IMR-90 (cell line): ENCODE data around the gene RGS10. TPM values are rescaled to one million over a fixed set of nuclear protein-coding genes. Genes with fewer than 3 reads are reported as not detected.

Experiments used
- ATAC-seq: fragments of 200-7000 bp; cut with Tn5 transposase; 2 replicates; pipeline ENCODE4 v1.9.1; 2020; ENCODE audit warnings: low read depth, mild to moderate bottlenecking, moderate library complexity
- BruUV-seq: library from RNA; stranded (reverse); fragments of 400-500 nt; replicated peaks from 2 replicates; lab custom pipeline; 2021; lab: Mats Ljungman, UMichigan
- CTCF ChIA-PET: fragments of 300-600 bp; formaldehyde crosslinking; extraction: SDS; loops from one replicate; lab custom pipeline; 2021; ENCODE audit warnings: antibody characterized with exemption; lab: Yijun Ruan, JAX
- POLR2A ChIA-PET: fragments of 300-600 bp; sonication (Branson Sonifier 250); formaldehyde crosslinking; loops from one replicate; lab custom pipeline; 2022; ENCODE audit warnings: antibody characterized with exemption; ENCODE audit not compliant: unreplicated experiment; lab: Charles Lee
- DNase-seq: peaks from one replicate; pipeline ENCODE4 v3.0.0; 2013
- H2AFZ ChIP-seq: replicated peaks from 2 replicates; pipeline ENCODE3; 2013; ENCODE audit warnings: low read length, mild to moderate bottlenecking; ENCODE audit not compliant: poor library complexity
- H2AK5ac ChIP-seq: 2 replicates; pipeline ENCODE4 v1.6.1; 2013; ENCODE audit warnings: low read depth, low read length, inconsistent platforms
- H2AK9ac ChIP-seq: replicated peaks from 2 replicates; pipeline ENCODE3; 2013; ENCODE audit warnings: mild to moderate bottlenecking, low read depth, low read length, moderate library complexity; ENCODE audit not compliant: poor library complexity
- H2BK120ac ChIP-seq: 2 replicates; pipeline ENCODE4 v1.6.1; 2013; ENCODE audit warnings: low read depth, low read length, inconsistent platforms
- H2BK15ac ChIP-seq: 3 replicates; pipeline ENCODE4 v1.6.1; 2013; ENCODE audit warnings: low read depth, low read length, inconsistent platforms
- H2BK20ac ChIP-seq: 2 replicates; pipeline ENCODE4 v1.6.1; 2013; ENCODE audit warnings: low read depth, mild to moderate bottlenecking, inconsistent platforms, low read length, moderate library complexity
- H2BK5ac ChIP-seq: 2 replicates; pipeline ENCODE4 v1.6.1; 2013; ENCODE audit warnings: mild to moderate bottlenecking, low read depth, low read length, inconsistent platforms; ENCODE audit not compliant: poor library complexity, severe bottlenecking
- H3K14ac ChIP-seq: replicated peaks from 2 replicates; pipeline ENCODE4 v1.6.1; 2013; ENCODE audit warnings: low read depth, low read length, inconsistent platforms
- H3K18ac ChIP-seq: 2 replicates; pipeline ENCODE4 v1.6.1; 2013; ENCODE audit warnings: low read depth, low read length, control low read depth
- H3K23ac ChIP-seq: 2 replicates; pipeline ENCODE4 v1.6.1; 2013; ENCODE audit warnings: low read depth, low read length, inconsistent platforms
- H3K27ac ChIP-seq: 2 replicates; pipeline ENCODE4 v1.5.1; 2013; ENCODE audit warnings: mild to moderate bottlenecking, control low read depth, low read length; ENCODE audit not compliant: insufficient read depth
- H3K27me3 ChIP-seq: 2 replicates; pipeline ENCODE4 v1.6.1; 2013; ENCODE audit warnings: low read length; ENCODE audit not compliant: control insufficient read depth, insufficient read depth
- H3K36me3 ChIP-seq: 2 replicates; pipeline ENCODE4 v1.6.1; 2013; ENCODE audit warnings: low read length, mixed read lengths; ENCODE audit not compliant: control insufficient read depth, insufficient read depth
- H3K4ac ChIP-seq: 2 replicates; pipeline ENCODE4 v1.6.1; 2013; ENCODE audit warnings: low read depth, low read length, inconsistent platforms
- H3K4me1 ChIP-seq: 2 replicates; pipeline ENCODE4 v1.6.1; 2013; ENCODE audit warnings: low read length, mixed read lengths; ENCODE audit not compliant: control insufficient read depth, insufficient read depth
- H3K4me2 ChIP-seq: 2 replicates; pipeline ENCODE4 v1.6.1; 2013; ENCODE audit warnings: low read depth, mild to moderate bottlenecking, control low read depth, low read length, moderate library complexity
- H3K4me3 ChIP-seq: 2 replicates; pipeline ENCODE4 v1.5.1; 2013; ENCODE audit warnings: low read depth, mild to moderate bottlenecking, control low read depth, low read length, moderate library complexity; ENCODE audit not compliant: insufficient read depth
- H3K56ac ChIP-seq: 2 replicates; pipeline ENCODE4 v1.6.1; 2013; ENCODE audit warnings: low read length, inconsistent platforms; ENCODE audit not compliant: insufficient read depth; ENCODE audit errors: extremely low read depth
- H3K79me1 ChIP-seq, 2 experiments: 2 replicates each; pipeline ENCODE4 v1.6.1; 2013; ENCODE audit warnings: low read length in 2 of 2, inconsistent platforms in 1 of 2, low read depth in 1 of 2
- H3K9ac ChIP-seq: 2 replicates; pipeline ENCODE4 v1.6.1; 2013; ENCODE audit warnings: low read depth, low read length, control low read depth
- H3K9me1 ChIP-seq: 2 replicates; pipeline ENCODE4 v1.6.1; 2013; ENCODE audit warnings: low read length, inconsistent platforms; ENCODE audit not compliant: insufficient read depth
- H3K9me3 ChIP-seq: 2 replicates; pipeline ENCODE4 v1.6.1; 2013; ENCODE audit warnings: low read length; ENCODE audit not compliant: control insufficient read depth, insufficient read depth
- H4K20me1 ChIP-seq: 2 replicates; pipeline ENCODE4 v1.6.1; 2013; ENCODE audit warnings: low read length, inconsistent platforms; ENCODE audit not compliant: insufficient read depth
- H4K5ac ChIP-seq: 2 replicates; pipeline ENCODE4 v1.6.1; 2013; ENCODE audit warnings: mild to moderate bottlenecking, low read depth, low read length, control low read depth
- H4K8ac ChIP-seq, 2 experiments: 2 replicates each; pipeline ENCODE4 v1.6.1; 2013; ENCODE audit warnings: low read depth in 2 of 2, low read length in 2 of 2, control low read depth in 1 of 2, inconsistent platforms in 1 of 2
- H4K91ac ChIP-seq: 2 replicates; pipeline ENCODE4 v1.6.1; 2013; ENCODE audit warnings: low read depth, low read length, inconsistent platforms; ENCODE audit not compliant: insufficient read depth
- BHLHE40 ChIP-seq: fragments of 150-350 bp; IDR thresholded peaks from 2 replicates; pipeline ENCODE4 v1.6.1; 2016; ENCODE audit warnings: mild to moderate bottlenecking, low read depth, low read length
- CHD1 ChIP-seq: IDR thresholded peaks from 2 replicates; pipeline ENCODE4 v1.6.1; 2012; ENCODE audit warnings: low read depth, low read length, improper control_type of control experiment
- MAFK ChIP-seq: IDR thresholded peaks from 2 replicates; pipeline ENCODE4 v1.6.1; 2012; ENCODE audit warnings: low read depth, low read length, improper control_type of control experiment
- MAZ ChIP-seq: IDR thresholded peaks from 2 replicates; pipeline ENCODE4 v1.6.1; 2012; ENCODE audit warnings: low read depth, mild to moderate bottlenecking, low read length, improper control_type of control experiment, moderate library complexity, borderline replicate concordance
- MXI1 ChIP-seq: IDR thresholded peaks from 2 replicates; pipeline ENCODE4 v1.6.1; 2012; ENCODE audit warnings: low read depth, mild to moderate bottlenecking, low read length, moderate library complexity, borderline replicate concordance
- NFE2L2 ChIP-seq: fragments of 150-350 bp; IDR thresholded peaks from 2 replicates; pipeline ENCODE4 v1.6.1; 2016; ENCODE audit warnings: low read depth, mild to moderate bottlenecking, low read length
- POLR2A ChIP-seq: IDR thresholded peaks from 2 replicates; pipeline ENCODE4 v1.6.1; 2012; ENCODE audit warnings: mild to moderate bottlenecking, low read depth, low read length
- RAD21 ChIP-seq: IDR thresholded peaks from 2 replicates; pipeline ENCODE4 v1.6.1; 2012; ENCODE audit warnings: low read length, improper control_type of control experiment
- RCOR1 ChIP-seq: IDR thresholded peaks from 2 replicates; pipeline ENCODE4 v1.6.1; 2012; ENCODE audit warnings: mild to moderate bottlenecking, low read length, improper control_type of control experiment; ENCODE audit not compliant: insufficient replicate concordance
- RFX5 ChIP-seq: IDR thresholded peaks from 2 replicates; pipeline ENCODE4 v1.8.0; 2012; ENCODE audit warnings: low read depth, mild to moderate bottlenecking, low read length, moderate library complexity
- SMC3 ChIP-seq: fragments of 150-350 bp; IDR thresholded peaks from 2 replicates; pipeline ENCODE4 v1.6.1; 2016; ENCODE audit warnings: low read depth, mild to moderate bottlenecking, antibody characterized with exemption, low read length, moderate library complexity
- WGBS, 2 experiments: methylation state at CpG; one replicate each; pipeline versions ENCODE4 v1.1.5 to v1.1.7; 2013; ENCODE audit warnings: missing lambda C conversion rate in 2 of 2; ENCODE audit not compliant: insufficient read length in 1 of 2; ENCODE audit errors: extremely low coverage in 2 of 2; 5-methylcytosine and 5-hydroxymethylcytosine counted together
- dilution Hi-C: fragments of 300-500 bp; cut with HindIII; formaldehyde crosslinking; loops from one replicate; pipeline ENCODE4 v1.14.3; 2018; ENCODE audit warnings: low sequenced_read_pairs; ENCODE audit not compliant: unreplicated experiment
- in situ Hi-C: fragments of 300-500 bp; cut with MboI; formaldehyde crosslinking; loops from 3 replicates; pipeline ENCODE4 v1.14.3; 2019; ENCODE audit warnings: low sequenced_read_pairs, inconsistent platforms, mixed read lengths
- intact Hi-C: fragments of 100-400 bp; cut with micrococcal nuclease; formaldehyde crosslinking; loops from 2 replicates; pipeline ENCODE4 v1.10.0; 2022
- polyA plus RNA-seq, 3 experiments: library from polyadenylated mRNA; depleted of rRNA; stranded (reverse); fragments of >200 nt; gene quantifications; 2 replicates each; pipeline ENCODE4 v1.2.3, GENCODE V29; 2012; ENCODE audit warnings: low replicate concordance in 1 of 3
- total RNA-seq: library from RNA; depleted of rRNA; stranded (reverse); fragments of >200 nt; gene quantifications from 2 replicates; pipeline ENCODE4 v1.2.3, GENCODE V29; 2012
- TF ChIP-seq, protein P1 (sequence below): conservative IDR thresholded peaks from 2 replicates; pipeline ENCODE4 v1.5.1; 2012; ENCODE audit warnings: mild to moderate bottlenecking, low read depth, low read length, improper control_type of control experiment
- TF ChIP-seq, protein P2 (sequence below): fragments of 150-350 bp; IDR thresholded peaks from 2 replicates; pipeline ENCODE4 v1.6.1; 2016; ENCODE audit warnings: low read depth, mild to moderate bottlenecking, low read length, moderate library complexity, borderline replicate concordance

Gene RGS10
- total and polyA plus RNA-seq, 2 of the 4 experiments (the other 2 are of a cell fraction) = 35.3 to 89.7 TPM

DNA sequence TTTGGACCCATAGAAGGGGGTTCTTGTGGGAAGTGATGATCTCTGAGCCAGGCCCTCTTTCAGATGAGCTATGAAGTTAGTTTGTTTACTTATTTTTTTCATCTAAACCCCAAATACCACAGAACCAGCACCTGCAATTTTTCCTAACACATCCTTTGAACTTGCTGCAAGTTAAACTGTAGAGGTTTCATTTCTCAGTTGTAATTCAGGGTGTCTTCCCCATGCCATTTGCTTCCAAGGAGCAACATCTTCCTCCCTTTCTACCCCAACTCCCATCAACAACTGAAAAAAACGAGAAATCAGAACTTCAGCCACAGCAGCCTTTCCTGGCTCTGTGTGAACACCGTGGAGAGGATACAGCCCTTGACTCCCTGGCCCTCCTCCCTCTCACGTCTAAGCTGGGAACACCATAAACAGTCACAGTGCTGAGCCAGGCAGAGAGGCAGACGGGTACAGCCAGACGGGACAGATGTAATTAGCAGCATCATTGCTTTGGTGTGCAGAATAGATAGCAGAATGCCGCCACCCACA is 63.6 kb downstream of the RGS10 start:
- Histone ChIP-seq H3K9ac (no peak overlapping the region), H3K36me3 (no peaks in the 10 kb centered on the region), H3K18ac (no peak overlapping the region), H3K9me1 (peaks cover 5% of the 10 kb centered on the region; the same call in 1 of the 2 replicates), H2BK15ac (no peak overlapping the region), H3K4me3 (no peak overlapping the region), H3K27ac (no peak overlapping the region), H3K4me2 (no peak overlapping the region), H3K9me3 (peaks cover 5% of the 10 kb centered on the region; the same call in 1 of the 2 replicates), H3K27me3 (peaks cover 45% of the 10 kb centered on the region), H2AFZ (peak overlapping the region; percentile 32), H2BK120ac (0 out of 2 replicates have a peak overlapping the region, but pooled peaks have one; percentile 1), H4K91ac (no peak overlapping the region), H2BK5ac (no peak overlapping the region), H3K4me1 (peaks cover 4% of the 10 kb centered on the region; the same call in 1 of the 2 replicates), H2BK20ac (no peak overlapping the region), H4K8ac (no peak overlapping the region), H3K56ac (no peak overlapping the region), H4K5ac (no peak overlapping the region), H3K4ac (no peak overlapping the region), H3K23ac (no peak overlapping the region), H3K14ac (no peak overlapping the region; the same call in 1 of the 2 replicates), H2AK5ac (peak overlapping the region; percentile 31; the same call in 1 of the 2 replicates), H4K20me1 (no peaks in the 10 kb centered on the region), H2AK9ac (peak overlapping the region; percentile 42), H3K79me1 (no peaks in the 10 kb centered on the region)
- DNase-seq (no peak), ATAC-seq (0 out of 2 replicates have a peak, but pooled peaks have one; percentile 46)
- in situ Hi-C loops (no loop called here), dilution Hi-C loops (no loop called here), intact Hi-C loops (no loop called here)
- no TSS peak for BruUV-seq
- TF ChIP-seq RAD21 = no peak
- no peak for TF ChIP-seq MAFK
- TF ChIP-seq POLR2A = no peak
- no peak for TF ChIP-seq RFX5
- no peak for TF ChIP-seq MAZ
- TF ChIP-seq BHLHE40 = no peak
- no peak for TF ChIP-seq RCOR1
- TF ChIP-seq, protein P1, sequence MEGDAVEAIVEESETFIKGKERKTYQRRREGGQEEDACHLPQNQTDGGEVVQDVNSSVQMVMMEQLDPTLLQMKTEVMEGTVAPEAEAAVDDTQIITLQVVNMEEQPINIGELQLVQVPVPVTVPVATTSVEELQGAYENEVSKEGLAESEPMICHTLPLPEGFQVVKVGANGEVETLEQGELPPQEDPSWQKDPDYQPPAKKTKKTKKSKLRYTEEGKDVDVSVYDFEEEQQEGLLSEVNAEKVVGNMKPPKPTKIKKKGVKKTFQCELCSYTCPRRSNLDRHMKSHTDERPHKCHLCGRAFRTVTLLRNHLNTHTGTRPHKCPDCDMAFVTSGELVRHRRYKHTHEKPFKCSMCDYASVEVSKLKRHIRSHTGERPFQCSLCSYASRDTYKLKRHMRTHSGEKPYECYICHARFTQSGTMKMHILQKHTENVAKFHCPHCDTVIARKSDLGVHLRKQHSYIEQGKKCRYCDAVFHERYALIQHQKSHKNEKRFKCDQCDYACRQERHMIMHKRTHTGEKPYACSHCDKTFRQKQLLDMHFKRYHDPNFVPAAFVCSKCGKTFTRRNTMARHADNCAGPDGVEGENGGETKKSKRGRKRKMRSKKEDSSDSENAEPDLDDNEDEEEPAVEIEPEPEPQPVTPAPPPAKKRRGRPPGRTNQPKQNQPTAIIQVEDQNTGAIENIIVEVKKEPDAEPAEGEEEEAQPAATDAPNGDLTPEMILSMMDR = no peak
- no peak for TF ChIP-seq MXI1
- no peak for TF ChIP-seq SMC3
- TF ChIP-seq CHD1 = no peak
- TF ChIP-seq, protein P2, sequence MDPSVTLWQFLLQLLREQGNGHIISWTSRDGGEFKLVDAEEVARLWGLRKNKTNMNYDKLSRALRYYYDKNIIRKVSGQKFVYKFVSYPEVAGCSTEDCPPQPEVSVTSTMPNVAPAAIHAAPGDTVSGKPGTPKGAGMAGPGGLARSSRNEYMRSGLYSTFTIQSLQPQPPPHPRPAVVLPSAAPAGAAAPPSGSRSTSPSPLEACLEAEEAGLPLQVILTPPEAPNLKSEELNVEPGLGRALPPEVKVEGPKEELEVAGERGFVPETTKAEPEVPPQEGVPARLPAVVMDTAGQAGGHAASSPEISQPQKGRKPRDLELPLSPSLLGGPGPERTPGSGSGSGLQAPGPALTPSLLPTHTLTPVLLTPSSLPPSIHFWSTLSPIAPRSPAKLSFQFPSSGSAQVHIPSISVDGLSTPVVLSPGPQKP = no peak
- no peak for TF ChIP-seq NFE2L2
- ChIA-PET CTCF (interaction anchor here (1.1 kb wide), 1 partner anchor 11 kb away, joined by 3 read pairs; no protein-coding TSS in a partner anchor), POLR2A (no interaction called here)
- WGBS, 2 experiments = 40% methylated on average over 1 of the region's 6 CpGs; no CpG with 5 or more reads in 1 of the 2 experiments
